GM12874 (cell line): ENCODE measurements around the gene CYBC1.

ENCODE experiments used
- CTCF ChIP-seq: IDR thresholded peaks from 2 replicates; pipeline ENCODE4 v1.5.1; 2011; ENCODE audit warnings: low read depth, mild to moderate bottlenecking, control low read depth, low read length, moderate library complexity; ENCODE audit not compliant: insufficient read depth

Gene CYBC1

GRCh38 chr17:82412535-82413520 lies 37.7 kb downstream of the CYBC1 start:
- TF ChIP-seq CTCF, result no peak

GRCh38 chr17:82411396-82412053 lies 39.0 kb downstream of the CYBC1 start:
- no peak for TF ChIP-seq CTCF

- no peak for TF ChIP-seq CTCF
Measured at GRCh38 chr17:82410014-82410716, 40.4 kb downstream of the CYBC1 start.

- no peak for TF ChIP-seq CTCF
Measured at GRCh38 chr17:82408938-82409318, 41.6 kb downstream of the CYBC1 start.

GRCh38 chr17:82408288-82408937 lies 42.1 kb downstream of the CYBC1 start:
- no peak for TF ChIP-seq CTCF

- no peak for TF ChIP-seq CTCF
Measured at GRCh38 chr17:82407255-82407654, 43.3 kb downstream of the CYBC1 start.
